ENCODE data around the gene PRKCG. TPM values are rescaled to one million over a fixed set of nuclear protein-coding genes. Genes with fewer than 3 reads are reported as not detected.
A peak's percentile ranks its signal among the peaks of the same experiment; 100 is the strongest.

The PRKCG gene
- total and polyA plus RNA-seq, 2 donors from 2014 or later, result not detected

DNA sequence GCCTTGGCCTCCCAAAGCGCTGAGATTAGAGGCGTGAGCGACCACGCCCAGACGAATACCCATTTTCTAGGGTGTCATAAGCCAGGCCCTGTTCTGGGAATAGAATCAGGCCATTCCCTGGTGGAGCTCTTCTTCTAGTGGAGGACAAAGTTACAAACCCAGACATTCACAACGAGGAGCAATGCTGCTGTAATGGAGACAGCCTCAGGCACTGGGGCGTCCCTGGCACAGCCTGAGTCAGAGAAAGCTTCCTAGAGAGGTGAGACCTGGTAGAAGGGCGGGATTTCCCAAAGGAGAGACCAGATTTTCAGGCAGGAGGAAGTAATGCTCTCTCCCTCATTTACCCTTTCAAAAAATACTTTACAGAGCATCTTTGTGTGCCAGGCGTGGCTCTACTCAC lies 12.7 kb downstream of the PRKCG start:
- H3K27ac ChIP-seq (ENCODE audit: low read depth in 2 of 2, low read length in 2 of 2), result no peak overlapping the region
- no peaks in the 10 kb centered on the region for H3K9me3 ChIP-seq (ENCODE audit: control insufficient read depth in 2 of 3, insufficient read depth in 1 of 3, low read length in 3 of 3)
- no peaks in the 10 kb centered on the region for H3K36me3 ChIP-seq (ENCODE audit: control insufficient read depth in 2 of 3, insufficient read depth in 3 of 3, low read length in 3 of 3)
- FAIRE-seq (no peak), DNase-seq (no peak)
- intact Hi-C loops (cut with DNase I), result no loop called here
- no peaks in the 10 kb centered on the region for H3K27me3 ChIP-seq (ENCODE audit: control insufficient read depth, insufficient read depth, low read length)
- TF ChIP-seq, protein P1, sequence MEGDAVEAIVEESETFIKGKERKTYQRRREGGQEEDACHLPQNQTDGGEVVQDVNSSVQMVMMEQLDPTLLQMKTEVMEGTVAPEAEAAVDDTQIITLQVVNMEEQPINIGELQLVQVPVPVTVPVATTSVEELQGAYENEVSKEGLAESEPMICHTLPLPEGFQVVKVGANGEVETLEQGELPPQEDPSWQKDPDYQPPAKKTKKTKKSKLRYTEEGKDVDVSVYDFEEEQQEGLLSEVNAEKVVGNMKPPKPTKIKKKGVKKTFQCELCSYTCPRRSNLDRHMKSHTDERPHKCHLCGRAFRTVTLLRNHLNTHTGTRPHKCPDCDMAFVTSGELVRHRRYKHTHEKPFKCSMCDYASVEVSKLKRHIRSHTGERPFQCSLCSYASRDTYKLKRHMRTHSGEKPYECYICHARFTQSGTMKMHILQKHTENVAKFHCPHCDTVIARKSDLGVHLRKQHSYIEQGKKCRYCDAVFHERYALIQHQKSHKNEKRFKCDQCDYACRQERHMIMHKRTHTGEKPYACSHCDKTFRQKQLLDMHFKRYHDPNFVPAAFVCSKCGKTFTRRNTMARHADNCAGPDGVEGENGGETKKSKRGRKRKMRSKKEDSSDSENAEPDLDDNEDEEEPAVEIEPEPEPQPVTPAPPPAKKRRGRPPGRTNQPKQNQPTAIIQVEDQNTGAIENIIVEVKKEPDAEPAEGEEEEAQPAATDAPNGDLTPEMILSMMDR (IDR thresholded peaks at IDR 0.05; ENCODE audit: borderline replicate concordance, extremely low read depth, insufficient read depth), result no peak
- no peaks in the 10 kb centered on the region for H3K4me1 ChIP-seq (ENCODE audit: control insufficient read depth in 2 of 3, insufficient read depth in 2 of 3, low read depth in 1 of 3, low read length in 3 of 3)
- H3K9ac ChIP-seq (ENCODE audit: low read length in 3 of 3), result no peak overlapping the region
- no peak overlapping the region for H3K4me3 ChIP-seq (ENCODE audit: low read length in 3 of 3)

DNA sequence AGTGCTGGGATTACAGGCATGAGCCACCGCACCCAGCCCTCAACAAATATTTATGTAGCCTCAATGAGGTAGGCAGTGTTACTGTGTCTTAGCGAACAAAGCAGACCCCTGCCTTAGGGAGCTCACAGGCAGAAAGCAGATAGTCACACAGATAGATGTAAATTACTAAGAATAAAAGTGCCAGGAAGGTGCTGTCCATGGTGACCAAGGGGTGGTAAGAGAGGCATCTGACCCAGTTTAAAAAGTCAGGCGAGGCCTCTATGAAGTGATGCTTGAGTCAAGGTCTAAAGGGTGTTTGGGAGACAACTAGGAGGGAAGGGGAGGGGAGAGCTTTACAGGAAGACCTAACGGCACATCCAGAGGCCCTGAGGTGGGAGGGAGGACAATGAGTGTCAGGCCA lies 14.7 kb downstream of the PRKCG start:
- FAIRE-seq, result no peak
- TF ChIP-seq, protein P1 (IDR thresholded peaks at IDR 0.05; ENCODE audit: borderline replicate concordance, extremely low read depth, insufficient read depth), result no peak
- intact Hi-C loops (cut with DNase I), result no loop called here

GRCh38 chr19:53897459-53897858 lies 15.5 kb downstream of the PRKCG start:
- no peak for DNase-seq
- Histone ChIP-seq H3K9ac (ENCODE audit: low read length in 3 of 3) (no peak overlapping the region), H3K36me3 (ENCODE audit: control insufficient read depth in 2 of 3, insufficient read depth in 3 of 3, low read length in 3 of 3) (no peaks in the 10 kb centered on the region), H3K9me3 (ENCODE audit: control insufficient read depth in 2 of 3, insufficient read depth in 1 of 3, low read length in 3 of 3) (peaks cover 0 to 2% (median 0%) of the 10 kb centered on the region in 3 donors), H3K27me3 (ENCODE audit: control insufficient read depth, insufficient read depth, low read length) (no peaks in the 10 kb centered on the region), H3K4me3 (ENCODE audit: low read length in 3 of 3) (no peak overlapping the region), H3K4me1 (ENCODE audit: control insufficient read depth in 2 of 3, insufficient read depth in 2 of 3, low read depth in 1 of 3, low read length in 3 of 3) (no peaks in the 10 kb centered on the region), H3K27ac (ENCODE audit: low read depth in 2 of 2, low read length in 2 of 2) (no peak overlapping the region)
- intact Hi-C loops (cut with DNase I), result no loop called here
- TF ChIP-seq, protein P1 (IDR thresholded peaks at IDR 0.05; ENCODE audit: borderline replicate concordance, extremely low read depth, insufficient read depth), result no peak
- no peak for FAIRE-seq

More for the DNA sequence above, 14.7 kb downstream of the PRKCG start:
- DNase-seq, result peak in 1 of 5 donors; percentile 27
- Histone ChIP-seq H3K27me3 (ENCODE audit: control insufficient read depth, insufficient read depth, low read length) (no peaks in the 10 kb centered on the region), H3K4me1 (ENCODE audit: control insufficient read depth in 2 of 3, insufficient read depth in 2 of 3, low read depth in 1 of 3, low read length in 3 of 3) (no peaks in the 10 kb centered on the region), H3K36me3 (ENCODE audit: control insufficient read depth in 2 of 3, insufficient read depth in 3 of 3, low read length in 3 of 3) (no peaks in the 10 kb centered on the region), H3K9ac (ENCODE audit: low read length in 3 of 3) (no peak overlapping the region), H3K4me3 (ENCODE audit: low read length in 3 of 3) (no peak overlapping the region), H3K27ac (ENCODE audit: low read depth in 2 of 2, low read length in 2 of 2) (no peak overlapping the region), H3K9me3 (ENCODE audit: control insufficient read depth in 2 of 3, insufficient read depth in 1 of 3, low read length in 3 of 3) (peaks cover 0 to 2% (median 0%) of the 10 kb centered on the region in 3 donors)

DNA sequence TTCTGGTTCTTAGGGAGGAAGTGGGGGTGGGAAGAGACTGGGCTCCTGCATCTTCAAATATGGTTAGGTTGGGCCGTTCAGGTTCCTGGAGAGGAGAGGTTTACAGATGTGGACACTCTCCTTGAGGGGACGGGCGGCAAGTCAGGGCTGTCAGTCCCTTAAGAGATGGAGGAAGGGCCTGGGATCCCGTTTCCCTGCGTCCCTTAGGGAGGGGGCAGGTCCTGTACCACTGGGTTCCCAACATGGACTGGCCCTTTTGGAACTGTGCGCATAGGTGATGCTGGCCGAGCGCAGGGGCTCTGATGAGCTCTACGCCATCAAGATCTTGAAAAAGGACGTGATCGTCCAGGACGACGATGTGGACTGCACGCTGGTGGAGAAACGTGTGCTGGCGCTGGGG lies 16.2 kb downstream of the PRKCG start:
- H3K9me3 ChIP-seq (ENCODE audit: control insufficient read depth in 2 of 3, insufficient read depth in 1 of 3, low read length in 3 of 3), result peaks cover 0 to 2% (median 0%) of the 10 kb centered on the region in 3 donors
- no peaks in the 10 kb centered on the region for H3K36me3 ChIP-seq (ENCODE audit: control insufficient read depth in 2 of 3, insufficient read depth in 3 of 3, low read length in 3 of 3)
- H3K4me3 ChIP-seq (ENCODE audit: low read length in 3 of 3), result no peak overlapping the region
- intact Hi-C loops (cut with DNase I), result no loop called here
- TF ChIP-seq, protein P1 (IDR thresholded peaks at IDR 0.05; ENCODE audit: borderline replicate concordance, extremely low read depth, insufficient read depth), result no peak
- no peaks in the 10 kb centered on the region for H3K4me1 ChIP-seq (ENCODE audit: control insufficient read depth in 2 of 3, insufficient read depth in 2 of 3, low read depth in 1 of 3, low read length in 3 of 3)
- DNase-seq (peak in 1 of 5 donors; percentile 32), FAIRE-seq (no peak)
- H3K27ac ChIP-seq (ENCODE audit: low read depth in 2 of 2, low read length in 2 of 2), result no peak overlapping the region
- no peaks in the 10 kb centered on the region for H3K27me3 ChIP-seq (ENCODE audit: control insufficient read depth, insufficient read depth, low read length)
- H3K9ac ChIP-seq (ENCODE audit: low read length in 3 of 3), result no peak overlapping the region

All from kidney (tissue), 14 donors.